Globus pallidus (tissue), 1 donor: ENCODE measurements around the gene OR4D10.

Experiments used
- DNase-seq: peaks from one replicate; pipeline ENCODE4 v3.0.0-alpha.2; 2015; ENCODE audit warnings: low spot score

OR4D10 gene

GRCh38 chr11:59528711-59529110 lies 55.6 kb downstream of the OR4D10 start:
- no peak for DNase-seq
